ENCODE measurements around the gene TMEM88. TPM values are rescaled to one million over a fixed set of nuclear protein-coding genes. Genes with fewer than 3 reads are reported as not detected.
A peak's percentile ranks its signal among the peaks of the same experiment; 100 is the strongest.

TMEM88 gene
- total and polyA plus RNA-seq, 2 of the 8 experiments (the other 6 are each of a cell fraction or from before 2014, with no cell fraction given): 0.69 to 8.8 TPM

- H2BK20ac ChIP-seq (ENCODE audit: low read length): no peak overlapping the region
- H3K23ac ChIP-seq (ENCODE audit: insufficient read length): no peak overlapping the region
- H2BK15ac ChIP-seq (ENCODE audit: low read length): no peak overlapping the region
- H4K91ac ChIP-seq (replicated peaks; ENCODE audit: insufficient read length, low read length): peak overlapping the region; percentile 67
- CTCF ChIA-PET (ENCODE audit: partially characterized antibody): interaction anchor here (1.0 to 5.9 kb wide), 10 partner anchors 8 to 178 kb away, joined by 3 to 44 read pairs (median 4); partner anchors contain the start of genes NAA38, RNF227 and TP53
- H3K4me1 ChIP-seq (replicated peaks in 1 of 4; ENCODE audit: control insufficient read depth in 3 of 4, insufficient read depth in 4 of 4, low read length in 3 of 4): peaks cover 6 to 24% (median 14%) of the 10 kb centered on the region in 4 experiments
- H2BK120ac ChIP-seq (replicated peaks; ENCODE audit: low read depth, low read length): no peak overlapping the region
- H3K79me2 ChIP-seq (ENCODE audit: control insufficient read depth in 1 of 2, insufficient read depth in 2 of 2, low read length in 2 of 2): no peaks in the 10 kb centered on the region
- no peaks in the 10 kb centered on the region for H3K79me1 ChIP-seq (ENCODE audit: low read depth, low read length)
- H4K8ac ChIP-seq (ENCODE audit: extremely low read depth, insufficient read depth, low read length): peak overlapping the region; percentile 82
- H2BK12ac ChIP-seq (ENCODE audit: low read depth, low read length): peak overlapping the region; percentile 60; the same call in 1 of the 2 replicates
- peak overlapping the region; percentile 60; the same call in 1 of the 2 replicates for H3K18ac ChIP-seq (ENCODE audit: extremely low read depth, low read length)
- peak overlapping the region; percentile 84; the same call in 1 of the 2 replicates for H2BK5ac ChIP-seq (ENCODE audit: low read depth, low read length)
- peak overlapping the region; percentile 77 for H4K5ac ChIP-seq (ENCODE audit: insufficient read length, low read depth, low read length)
- no peak overlapping the region for H3K56ac ChIP-seq (replicated peaks; ENCODE audit: insufficient read length, low read depth, low read length)
- H3K4ac ChIP-seq (replicated peaks; ENCODE audit: insufficient read length, low read depth, low read length): peak overlapping the region; percentile 29
- H3K4me3 ChIP-seq (ENCODE audit: extremely low read depth in 1 of 4, insufficient read depth in 2 of 4, low read depth in 3 of 4, low read length in 4 of 4): peak overlapping the region; percentile 45 to 77 (median 62)
- peak overlapping the region; percentile 11; the same call in 1 of the 2 replicates for H2AFZ ChIP-seq (ENCODE audit: low read length)
- H3K14ac ChIP-seq (ENCODE audit: insufficient read length): no peak overlapping the region
- DNase-seq (ENCODE audit: low read depth in 1 of 2, low spot score in 2 of 2) (peak in 1 of 2 experiments; percentile 88), FAIRE-seq (no peak)
- H3K4me2 ChIP-seq (ENCODE audit: insufficient read depth in 1 of 2, low read depth in 2 of 2, low read length in 2 of 2): peak overlapping the region; percentile 84 to 93
- peak overlapping the region in 3 of 4 experiments; percentile 58 to 75 (median 66); a peak in 5 of 7 replicates for H3K9ac ChIP-seq (replicated peaks in 1 of 4; ENCODE audit: extremely low read depth in 1 of 4, low read depth in 3 of 4, low read length in 3 of 4)
- POLR2A ChIA-PET (ENCODE audit: partially characterized antibody): interaction anchor here (0.8 to 5.2 kb wide), 14 partner anchors 9 to 226 kb away, joined by 3 to 34 read pairs (median 4); partner anchors contain the start of genes EFNB3, NAA38 and TMEM88
- peaks cover 25% of the 10 kb centered on the region for H3K23me2 ChIP-seq (ENCODE audit: low read depth, low read length)
- H3K36me3 ChIP-seq (ENCODE audit: control insufficient read depth in 2 of 4, insufficient read depth in 4 of 4, low read length in 3 of 4): no peaks in the 10 kb centered on the region
- no peaks in the 10 kb centered on the region for H3K9me3 ChIP-seq (ENCODE audit: insufficient read depth in 2 of 2, low read depth in 1 of 2, low read length in 1 of 2)
- WGBS, 2 experiments (ENCODE audit: extremely low coverage in 1 of 2, insufficient coverage in 1 of 2, insufficient read length in 1 of 2, insufficient replicate concordance in 2 of 2, low coverage in 1 of 2, low lambda C conversion rate in 2 of 2, missing lambda C conversion rate in 1 of 2): 1% methylated on average over 36 of the region's 61 CpGs; no CpG with 5 or more reads in 1 of the 2 experiments
- H3K27ac ChIP-seq (ENCODE audit: low read depth, low read length): peak overlapping the region; percentile 39; the same call in 1 of the 2 replicates
- no peak overlapping the region for H2AK5ac ChIP-seq (ENCODE audit: low read depth, low read length)
- peaks cover 0 to 22% of the 10 kb centered on the region in 2 experiments for H4K20me1 ChIP-seq (replicated peaks in 1 of 2; ENCODE audit: control insufficient read depth in 1 of 2, insufficient read depth in 2 of 2, low read length in 2 of 2)
- H3K27me3 ChIP-seq (replicated peaks in 1 of 4; ENCODE audit: control insufficient read depth in 3 of 4, extremely low read depth in 1 of 4, insufficient read depth in 3 of 4, low read length in 3 of 4): peaks cover 17 to 56% (median 49%) of the 10 kb centered on the region in 4 experiments
- TF ChIP-seq KDM4A (IDR thresholded peaks at IDR 0.05; ENCODE audit: low read depth, low read length, severe bottlenecking): peak; percentile 59
- peak; percentile 44 for TF ChIP-seq EZH2 (IDR thresholded peaks at IDR 0.05; ENCODE audit: low read depth, low read length, severe bottlenecking)
- no peak for TF ChIP-seq RAD21 (IDR thresholded peaks at IDR 0.05 in 1 of 2, conservative IDR thresholded peaks at IDR 0.05 in 1 of 2; ENCODE audit: low read depth in 2 of 2, low read length in 2 of 2)
- TF ChIP-seq MAFK (IDR thresholded peaks at IDR 0.05; ENCODE audit: low read depth, low read length): no peak
- TF ChIP-seq HDAC2 (IDR thresholded peaks at IDR 0.05; ENCODE audit: borderline replicate concordance in 1 of 2, low read depth in 2 of 2, low read length in 2 of 2): 0 out of 4 replicates have a peak, but pooled peaks have one; percentile 3 to 73
- TF ChIP-seq POLR2A (IDR thresholded peaks at IDR 0.05; ENCODE audit: control extremely low read depth in 1 of 2, low read depth in 2 of 2, low read length in 2 of 2): peak in 1 of 2 experiments; percentile 65; a peak in 2 of 3 replicates
- TF ChIP-seq PHF8 (conservative IDR thresholded peaks at IDR 0.05; ENCODE audit: low read depth, low read length): peak; percentile 61
- 0 out of 2 replicates have a peak, but pooled peaks have one; percentile 7 for TF ChIP-seq TBP (IDR thresholded peaks at IDR 0.05; ENCODE audit: low read depth, low read length)
- TF ChIP-seq TAF1 (IDR thresholded peaks at IDR 0.05; ENCODE audit: low read depth, low read length): peak; percentile 57; the same call in 1 of the 2 replicates
Observed at GRCh38 chr17:7835814-7836595, 18.9 kb upstream of the TMEM88 start.
